Hematopoietic multipotent progenitor cell treated with erythropoietin and hydrocortisone succinate and interleukin-3 and kit ligand, for 6 days (in vitro differentiated cells): ENCODE measurements around the gene NME1.
A peak's percentile ranks its signal among the peaks of the same experiment; 100 is the strongest.
"Not testable (repeated sequence)": the region's sequence is repeated elsewhere in the genome, so short reads cannot be mapped to it uniquely, and the experiment has no call there.

ENCODE experiments used
- DNase-seq: peaks from one replicate; pipeline ENCODE4 v3.0.0-alpha.2; 2015

NME1 gene

GRCh38 chr17:51153210-51154072 lies at the start of gene NME1:
Gene NME1, plus strand, starts transcription at chr17:51153559. Its CDS starts 2,096 bp downstream, at chr17:51155655.
- peak; percentile 99 for DNase-seq

- no peak for DNase-seq
Observed at GRCh38 chr17:51107778-51108177, 45.6 kb upstream of the NME1 start.

GRCh38 chr17:51112303-51113222 lies 40.8 kb upstream of the NME1 start:
- DNase-seq = peak; percentile 55

- DNase-seq = no peak
Observed at GRCh38 chr17:51115179-51115578, 38.2 kb upstream of the NME1 start.

GRCh38 chr17:51118330-51119195 lies 34.8 kb upstream of the NME1 start:
- peak; percentile 74 for DNase-seq

GRCh38 chr17:51119415-51120356 lies 33.7 kb upstream of the NME1 start:
- peak; percentile 71 for DNase-seq

GRCh38 chr17:51120357-51120738 lies 33.0 kb upstream of the NME1 start:
- DNase-seq = no peak

GRCh38 chr17:51120739-51121619 lies 32.4 kb upstream of the NME1 start, which contains the start of gene SPAG9:
Gene SPAG9, minus strand, starts transcription at chr17:51120868. Its CDS starts 212 bp downstream, at chr17:51120656.
- DNase-seq = peak; percentile 97

GRCh38 chr17:51121620-51122472 lies 31.5 kb upstream of the NME1 start:
- DNase-seq = peak; percentile 97

GRCh38 chr17:51122473-51123115 lies 30.8 kb upstream of the NME1 start:
- DNase-seq = not testable (repeated sequence)

- DNase-seq = no peak
Observed at GRCh38 chr17:51124640-51125503, 28.5 kb upstream of the NME1 start.

- DNase-seq = peak; percentile 90
Observed at GRCh38 chr17:51128076-51128475, 25.3 kb upstream of the NME1 start.

- DNase-seq = no peak
Observed at GRCh38 chr17:51132964-51133319, 20.4 kb upstream of the NME1 start.

- no peak for DNase-seq
Observed at GRCh38 chr17:51133365-51133764, 20.0 kb upstream of the NME1 start.

- DNase-seq = no peak
Observed at GRCh38 chr17:51135956-51136355, 17.4 kb upstream of the NME1 start.

GRCh38 chr17:51142597-51142996 lies 10.8 kb upstream of the NME1 start:
- no peak for DNase-seq

GRCh38 chr17:51144266-51145022 lies 8.9 kb upstream of the NME1 start:
- DNase-seq = no peak
